IMR-90 (cell line): Measurements from ENCODE around the gene P2RY2. TPM values are rescaled to one million over a fixed set of nuclear protein-coding genes. Genes with fewer than 3 reads are reported as not detected.

Experiments
- ATAC-seq: fragments of 200-7000 bp; cut with Tn5 transposase; 2 replicates; pipeline ENCODE4 v1.9.1; 2020; ENCODE audit warnings: low read depth, mild to moderate bottlenecking, moderate library complexity
- BruUV-seq: library from RNA; stranded (reverse); fragments of 400-500 nt; replicated peaks from 2 replicates; lab custom pipeline; 2021; lab: Mats Ljungman, UMichigan
- CTCF ChIA-PET: fragments of 300-600 bp; formaldehyde crosslinking; extraction: SDS; loops from one replicate; lab custom pipeline; 2021; ENCODE audit warnings: antibody characterized with exemption; lab: Yijun Ruan, JAX
- POLR2A ChIA-PET: fragments of 300-600 bp; sonication (Branson Sonifier 250); formaldehyde crosslinking; loops from one replicate; lab custom pipeline; 2022; ENCODE audit warnings: antibody characterized with exemption; ENCODE audit not compliant: unreplicated experiment; lab: Charles Lee
- DNase-seq: peaks from one replicate; pipeline ENCODE4 v3.0.0; 2013
- H2AFZ ChIP-seq: replicated peaks from 2 replicates; pipeline ENCODE3; 2013; ENCODE audit warnings: low read length, mild to moderate bottlenecking; ENCODE audit not compliant: poor library complexity
- H2AK5ac ChIP-seq: 2 replicates; pipeline ENCODE4 v1.6.1; 2013; ENCODE audit warnings: low read depth, low read length, inconsistent platforms
- H2AK9ac ChIP-seq: replicated peaks from 2 replicates; pipeline ENCODE3; 2013; ENCODE audit warnings: mild to moderate bottlenecking, low read depth, low read length, moderate library complexity; ENCODE audit not compliant: poor library complexity
- H2BK120ac ChIP-seq: 2 replicates; pipeline ENCODE4 v1.6.1; 2013; ENCODE audit warnings: low read depth, low read length, inconsistent platforms
- H2BK15ac ChIP-seq: 3 replicates; pipeline ENCODE4 v1.6.1; 2013; ENCODE audit warnings: low read depth, low read length, inconsistent platforms
- H2BK20ac ChIP-seq: 2 replicates; pipeline ENCODE4 v1.6.1; 2013; ENCODE audit warnings: low read depth, mild to moderate bottlenecking, inconsistent platforms, low read length, moderate library complexity
- H2BK5ac ChIP-seq: 2 replicates; pipeline ENCODE4 v1.6.1; 2013; ENCODE audit warnings: mild to moderate bottlenecking, low read depth, low read length, inconsistent platforms; ENCODE audit not compliant: poor library complexity, severe bottlenecking
- H3K14ac ChIP-seq: replicated peaks from 2 replicates; pipeline ENCODE4 v1.6.1; 2013; ENCODE audit warnings: low read depth, low read length, inconsistent platforms
- H3K18ac ChIP-seq: 2 replicates; pipeline ENCODE4 v1.6.1; 2013; ENCODE audit warnings: low read depth, low read length, control low read depth
- H3K23ac ChIP-seq: 2 replicates; pipeline ENCODE4 v1.6.1; 2013; ENCODE audit warnings: low read depth, low read length, inconsistent platforms
- H3K27ac ChIP-seq: 2 replicates; pipeline ENCODE4 v1.5.1; 2013; ENCODE audit warnings: mild to moderate bottlenecking, control low read depth, low read length; ENCODE audit not compliant: insufficient read depth
- H3K27me3 ChIP-seq: 2 replicates; pipeline ENCODE4 v1.6.1; 2013; ENCODE audit warnings: low read length; ENCODE audit not compliant: control insufficient read depth, insufficient read depth
- H3K36me3 ChIP-seq: 2 replicates; pipeline ENCODE4 v1.6.1; 2013; ENCODE audit warnings: low read length, mixed read lengths; ENCODE audit not compliant: control insufficient read depth, insufficient read depth
- H3K4ac ChIP-seq: 2 replicates; pipeline ENCODE4 v1.6.1; 2013; ENCODE audit warnings: low read depth, low read length, inconsistent platforms
- H3K4me1 ChIP-seq: 2 replicates; pipeline ENCODE4 v1.6.1; 2013; ENCODE audit warnings: low read length, mixed read lengths; ENCODE audit not compliant: control insufficient read depth, insufficient read depth
- H3K4me2 ChIP-seq: 2 replicates; pipeline ENCODE4 v1.6.1; 2013; ENCODE audit warnings: low read depth, mild to moderate bottlenecking, control low read depth, low read length, moderate library complexity
- H3K4me3 ChIP-seq: 2 replicates; pipeline ENCODE4 v1.5.1; 2013; ENCODE audit warnings: low read depth, mild to moderate bottlenecking, control low read depth, low read length, moderate library complexity; ENCODE audit not compliant: insufficient read depth
- H3K56ac ChIP-seq: 2 replicates; pipeline ENCODE4 v1.6.1; 2013; ENCODE audit warnings: low read length, inconsistent platforms; ENCODE audit not compliant: insufficient read depth; ENCODE audit errors: extremely low read depth
- H3K79me1 ChIP-seq, 2 experiments: 2 replicates each; pipeline ENCODE4 v1.6.1; 2013; ENCODE audit warnings: low read length in 2 of 2, inconsistent platforms in 1 of 2, low read depth in 1 of 2
- H3K9ac ChIP-seq: 2 replicates; pipeline ENCODE4 v1.6.1; 2013; ENCODE audit warnings: low read depth, low read length, control low read depth
- H3K9me1 ChIP-seq: 2 replicates; pipeline ENCODE4 v1.6.1; 2013; ENCODE audit warnings: low read length, inconsistent platforms; ENCODE audit not compliant: insufficient read depth
- H3K9me3 ChIP-seq: 2 replicates; pipeline ENCODE4 v1.6.1; 2013; ENCODE audit warnings: low read length; ENCODE audit not compliant: control insufficient read depth, insufficient read depth
- H4K20me1 ChIP-seq: 2 replicates; pipeline ENCODE4 v1.6.1; 2013; ENCODE audit warnings: low read length, inconsistent platforms; ENCODE audit not compliant: insufficient read depth
- H4K5ac ChIP-seq: 2 replicates; pipeline ENCODE4 v1.6.1; 2013; ENCODE audit warnings: mild to moderate bottlenecking, low read depth, low read length, control low read depth
- H4K8ac ChIP-seq, 2 experiments: 2 replicates each; pipeline ENCODE4 v1.6.1; 2013; ENCODE audit warnings: low read depth in 2 of 2, low read length in 2 of 2, control low read depth in 1 of 2, inconsistent platforms in 1 of 2
- H4K91ac ChIP-seq: 2 replicates; pipeline ENCODE4 v1.6.1; 2013; ENCODE audit warnings: low read depth, low read length, inconsistent platforms; ENCODE audit not compliant: insufficient read depth
- SMC3 ChIP-seq: fragments of 150-350 bp; IDR thresholded peaks from 2 replicates; pipeline ENCODE4 v1.6.1; 2016; ENCODE audit warnings: low read depth, mild to moderate bottlenecking, antibody characterized with exemption, low read length, moderate library complexity
- whole genome bisulfite sequencing, 2 experiments: methylation state at CpG; one replicate each; pipeline versions ENCODE4 v1.1.5 to v1.1.7; 2013; ENCODE audit warnings: missing lambda C conversion rate in 2 of 2; ENCODE audit not compliant: insufficient read length in 1 of 2; ENCODE audit errors: extremely low coverage in 2 of 2; 5-methylcytosine and 5-hydroxymethylcytosine counted together
- dilution Hi-C: fragments of 300-500 bp; cut with HindIII; formaldehyde crosslinking; loops from one replicate; pipeline ENCODE4 v1.14.3; 2018; ENCODE audit warnings: low sequenced_read_pairs; ENCODE audit not compliant: unreplicated experiment
- in situ Hi-C: fragments of 300-500 bp; cut with MboI; formaldehyde crosslinking; loops from 3 replicates; pipeline ENCODE4 v1.14.3; 2019; ENCODE audit warnings: low sequenced_read_pairs, inconsistent platforms, mixed read lengths
- intact Hi-C: fragments of 100-400 bp; cut with micrococcal nuclease; formaldehyde crosslinking; loops from 2 replicates; pipeline ENCODE4 v1.10.0; 2022
- polyA plus RNA-seq, 3 experiments: library from polyadenylated mRNA; depleted of rRNA; stranded (reverse); fragments of >200 nt; gene quantifications; 2 replicates each; pipeline ENCODE4 v1.2.3, GENCODE V29; 2012; ENCODE audit warnings: low replicate concordance in 1 of 3
- total RNA-seq: library from RNA; depleted of rRNA; stranded (reverse); fragments of >200 nt; gene quantifications from 2 replicates; pipeline ENCODE4 v1.2.3, GENCODE V29; 2012

The P2RY2 gene
- total and polyA plus RNA-seq, 2 of the 4 experiments (the other 2 are of a cell fraction): not detected

GRCh38 chr11:73213196-73214143, 4.6 kb upstream of the P2RY2 start:
- WGBS, 2 experiments: no CpG with 5 or more reads among the region's 8 CpGs
- Histone ChIP-seq H3K36me3 (no peaks in the 10 kb centered on the region), H2AK5ac (no peak overlapping the region), H2BK15ac (no peak overlapping the region), H4K20me1 (no peaks in the 10 kb centered on the region), H3K9ac (no peak overlapping the region), H4K8ac (no peak overlapping the region), H2AK9ac (no peak overlapping the region), H2AFZ (no peak overlapping the region), H3K27ac (no peak overlapping the region), H3K56ac (no peak overlapping the region), H2BK5ac (no peak overlapping the region), H3K4me2 (no peak overlapping the region), H3K79me1 (no peaks in the 10 kb centered on the region), H4K5ac (no peak overlapping the region), H3K4me3 (no peak overlapping the region), H3K14ac (no peak overlapping the region), H2BK20ac (no peak overlapping the region), H3K27me3 (peaks cover 18% of the 10 kb centered on the region), H3K9me1 (no peaks in the 10 kb centered on the region), H3K9me3 (no peaks in the 10 kb centered on the region), H3K18ac (no peak overlapping the region), H3K4me1 (no peaks in the 10 kb centered on the region; the same call in 1 of the 2 replicates), H3K23ac (no peak overlapping the region), H2BK120ac (no peak overlapping the region), H3K4ac (no peak overlapping the region), H4K91ac (no peak overlapping the region)
- POLR2A ChIA-PET: no interaction called here
- no peak for DNase-seq
- CTCF ChIA-PET: interaction anchor here (0.9 kb wide), 1 partner anchor 76 kb away, joined by 3 read pairs; no protein-coding TSS in a partner anchor
- intact Hi-C loops: no loop called here
- no TSS peak for BruUV-seq
- ATAC-seq: no peak
- dilution Hi-C loops: no loop called here
- no peak for TF ChIP-seq SMC3
- in situ Hi-C loops: no loop called here
